ENCODE data around the gene CAPZA1.

The CAPZA1 gene

GRCh38 chr1:112665857-112666256, 46.2 kb downstream of the CAPZA1 start:
- H3K4me3 ChIP-seq, result no peak overlapping the region
- DNase-seq (ENCODE audit: low read depth, low spot score), result no peak
- TF ChIP-seq POLR2AphosphoS5 (IDR thresholded peaks at IDR 0.05; ENCODE audit: borderline replicate concordance, low read depth, low read length) (no peak), FOXP2 (optimal IDR thresholded peaks at IDR 0.05; ENCODE audit: control extremely low read depth, extremely low read length, insufficient read depth) (no peak), EZH2 (IDR thresholded peaks at IDR 0.05) (no peak)

DNA sequence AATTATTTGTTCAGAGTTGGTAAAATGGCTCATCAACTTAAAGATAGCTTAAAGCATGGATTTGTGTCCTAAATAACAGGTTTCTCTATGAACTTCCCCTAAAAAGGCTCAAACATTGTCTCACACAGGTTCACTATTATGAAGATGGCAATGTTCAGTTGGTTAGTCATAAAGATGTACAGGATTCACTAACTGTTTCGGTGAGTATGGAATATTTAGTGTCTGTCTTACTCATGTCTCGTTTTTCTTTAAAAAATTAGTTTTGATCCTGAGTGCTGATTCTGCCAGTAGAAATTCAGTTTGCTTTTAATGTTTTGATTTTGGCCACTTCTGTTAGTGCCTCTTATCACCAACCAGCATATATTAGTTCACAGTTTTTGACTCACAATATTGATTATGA, 47.3 kb downstream of the CAPZA1 start:
- Histone ChIP-seq H3K4me3 (no peak overlapping the region), H3K9ac (ENCODE audit: insufficient read length) (no peak overlapping the region), H3K27ac (no peak overlapping the region), H3K36me3 (ENCODE audit: insufficient read depth, low read length) (peaks cover 89% of the 10 kb centered on the region), H3K9me3 (ENCODE audit: low read depth, low read length) (no peaks in the 10 kb centered on the region)
- TF ChIP-seq POLR2AphosphoS5 (IDR thresholded peaks at IDR 0.05; ENCODE audit: borderline replicate concordance, low read depth, low read length) (no peak), FOXP2 (optimal IDR thresholded peaks at IDR 0.05; ENCODE audit: control extremely low read depth, extremely low read length, insufficient read depth) (no peak), EZH2 (IDR thresholded peaks at IDR 0.05) (no peak)
- no peak for DNase-seq (ENCODE audit: low read depth, low spot score)

More at GRCh38 chr1:112665857-112666256, 46.2 kb downstream of the CAPZA1 start:
- Histone ChIP-seq H3K9me3 (ENCODE audit: low read depth, low read length) (no peaks in the 10 kb centered on the region), H3K36me3 (ENCODE audit: insufficient read depth, low read length) (peaks cover 89% of the 10 kb centered on the region), H3K27ac (no peak overlapping the region), H3K9ac (ENCODE audit: insufficient read length) (no peak overlapping the region)

- Histone ChIP-seq H3K9me3 (ENCODE audit: low read depth, low read length) (no peaks in the 10 kb centered on the region), H3K9ac (ENCODE audit: insufficient read length) (no peak overlapping the region), H3K27ac (peak overlapping the region; percentile 63), H3K36me3 (ENCODE audit: insufficient read depth, low read length) (peaks cover 62% of the 10 kb centered on the region), H3K4me3 (no peak overlapping the region)
- no peak for DNase-seq (ENCODE audit: low read depth, low spot score)
- TF ChIP-seq POLR2AphosphoS5 (IDR thresholded peaks at IDR 0.05; ENCODE audit: borderline replicate concordance, low read depth, low read length) (no peak), EZH2 (IDR thresholded peaks at IDR 0.05) (no peak), FOXP2 (optimal IDR thresholded peaks at IDR 0.05; ENCODE audit: control extremely low read depth, extremely low read length, insufficient read depth) (no peak)
These were observed 52.4 kb downstream of the CAPZA1 start for GRCh38 chr1:112672009-112672408.

DNA sequence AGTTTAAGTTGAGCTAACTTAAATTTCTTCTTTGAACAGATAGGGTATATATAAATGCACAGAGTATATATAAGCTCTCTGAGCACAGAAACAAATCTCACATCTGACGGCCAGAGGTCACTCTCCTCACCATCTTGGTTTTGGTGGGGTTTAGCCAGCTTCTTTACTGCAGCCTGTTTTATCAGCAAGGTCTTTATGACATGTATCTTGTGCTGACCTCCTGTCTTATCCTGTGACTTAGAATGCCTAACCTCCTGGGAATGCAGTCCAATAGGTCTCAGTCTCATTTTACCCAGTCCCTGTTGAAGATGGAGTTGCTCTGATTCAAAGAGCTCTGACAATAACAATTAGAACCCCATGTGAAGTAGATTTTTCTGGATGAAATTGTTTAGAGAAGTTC, 53.2 kb downstream of the CAPZA1 start:
- peaks cover 53% of the 10 kb centered on the region for H3K36me3 ChIP-seq (ENCODE audit: insufficient read depth, low read length)
- no peak overlapping the region for H3K9ac ChIP-seq (ENCODE audit: insufficient read length)
- 0 out of 2 replicates have a peak overlapping the region, but pooled peaks have one; percentile 63 for H3K27ac ChIP-seq
- H3K4me3 ChIP-seq, result no peak overlapping the region
- DNase-seq (ENCODE audit: low read depth, low spot score), result no peak
- no peaks in the 10 kb centered on the region for H3K9me3 ChIP-seq (ENCODE audit: low read depth, low read length)
- no peak for TF ChIP-seq POLR2AphosphoS5 (IDR thresholded peaks at IDR 0.05; ENCODE audit: borderline replicate concordance, low read depth, low read length)
- TF ChIP-seq EZH2 (IDR thresholded peaks at IDR 0.05), result no peak
- no peak for TF ChIP-seq FOXP2 (optimal IDR thresholded peaks at IDR 0.05; ENCODE audit: control extremely low read depth, extremely low read length, insufficient read depth)

- TF ChIP-seq EZH2 (IDR thresholded peaks at IDR 0.05), result no peak
- no peak for TF ChIP-seq FOXP2 (optimal IDR thresholded peaks at IDR 0.05; ENCODE audit: control extremely low read depth, extremely low read length, insufficient read depth)
- TF ChIP-seq POLR2AphosphoS5 (IDR thresholded peaks at IDR 0.05; ENCODE audit: borderline replicate concordance, low read depth, low read length), result no peak; the same call in 1 of the 2 replicates
- Histone ChIP-seq H3K4me3 (peak overlapping the region; percentile 93), H3K9ac (ENCODE audit: insufficient read length) (peak overlapping the region; percentile 93), H3K27ac (peak overlapping the region; percentile 79), H3K9me3 (ENCODE audit: low read depth, low read length) (no peaks in the 10 kb centered on the region), H3K36me3 (ENCODE audit: insufficient read depth, low read length) (peaks cover 43% of the 10 kb centered on the region)
- no peak for DNase-seq (ENCODE audit: low read depth, low spot score)
These were observed 54.2 kb downstream of the CAPZA1 start for GRCh38 chr1:112673592-112674439.

- TF ChIP-seq POLR2AphosphoS5 (IDR thresholded peaks at IDR 0.05; ENCODE audit: borderline replicate concordance, low read depth, low read length), result peak; percentile 71; the same call in 1 of the 2 replicates
- no peak for TF ChIP-seq EZH2 (IDR thresholded peaks at IDR 0.05)
- TF ChIP-seq FOXP2 (optimal IDR thresholded peaks at IDR 0.05; ENCODE audit: control extremely low read depth, extremely low read length, insufficient read depth), result no peak
- Histone ChIP-seq H3K36me3 (ENCODE audit: insufficient read depth, low read length) (peaks cover 37% of the 10 kb centered on the region), H3K9ac (ENCODE audit: insufficient read length) (peak within 1 kb of the TSS; percentile 93), H3K9me3 (ENCODE audit: low read depth, low read length) (no peaks in the 10 kb centered on the region), H3K4me3 (peak within 1 kb of the TSS; percentile 93), H3K27ac (peak within 1 kb of the TSS; percentile 79)
- DNase-seq (ENCODE audit: low read depth, low spot score), result no peak
These were observed 54.9 kb downstream of the CAPZA1 start, which contains the start of gene MOV10 for GRCh38 chr1:112674440-112674985. TSS of gene MOV10 (plus strand) at chr1:112674659. CDS start at chr1:112674913, 254 bp downstream.

- Histone ChIP-seq H3K36me3 (ENCODE audit: insufficient read depth, low read length) (peaks cover 35% of the 10 kb centered on the region), H3K4me3 (peak overlapping the region; percentile 93), H3K9me3 (ENCODE audit: low read depth, low read length) (no peaks in the 10 kb centered on the region), H3K27ac (peak overlapping the region; percentile 79; the same call in 1 of the 2 replicates), H3K9ac (ENCODE audit: insufficient read length) (peak overlapping the region; percentile 93)
- TF ChIP-seq EZH2 (IDR thresholded peaks at IDR 0.05) (no peak), FOXP2 (optimal IDR thresholded peaks at IDR 0.05; ENCODE audit: control extremely low read depth, extremely low read length, insufficient read depth) (no peak), POLR2AphosphoS5 (IDR thresholded peaks at IDR 0.05; ENCODE audit: borderline replicate concordance, low read depth, low read length) (no peak)
- no peak for DNase-seq (ENCODE audit: low read depth, low spot score)
These were observed 55.5 kb downstream of the CAPZA1 start for GRCh38 chr1:112674986-112675727.

All from SK-N-MC (cell line).